Lower leg skin (tissue), 4 donors: ENCODE results near the gene PRKCE. TPM values are rescaled to one million over a fixed set of nuclear protein-coding genes. Genes with fewer than 3 reads are reported as not detected.
A peak's percentile ranks its signal among the peaks of the same experiment; 100 is the strongest.

Source experiments
- DNase-seq, 2 donors: peaks; one replicate each; pipeline ENCODE4 v3.0.0-alpha.2; 2019; ENCODE audit warnings: low spot score in 2 of 2
- H3K4me3 ChIP-seq: fragments of 200-600 bp; sonication (generic); 2 replicates; pipeline ENCODE4 v1.5.1; 2017; ENCODE audit warnings: mild to moderate bottlenecking, low read depth; ENCODE audit not compliant: poor library complexity, severe bottlenecking
- POLR2A ChIP-seq, 2 donors: fragments of 450-650 bp; IDR thresholded peaks; one replicate each; pipeline ENCODE4 v1.6.1; 2016 to 2017; ENCODE audit warnings: antibody characterized with exemption in 2 of 2, mild to moderate bottlenecking in 1 of 2, moderate library complexity in 1 of 2
- WGBS, 2 donors: methylation state at CpG; one replicate each; pipeline ENCODE4 v1.1.5; 2018; 5-methylcytosine and 5-hydroxymethylcytosine counted together
- intact Hi-C: fragments of 100-400 bp; cut with DNase I; formaldehyde crosslinking; loops from one replicate; pipeline ENCODE4 v1.15.0; 2023; ENCODE audit warnings: low total_unique reads
- total RNA-seq, 4 donors: library from RNA; depleted of rRNA; stranded (reverse); fragments of >200 nt; gene quantifications; one replicate each; pipeline ENCODE4 v1.1.0, GENCODE V29; 2016
- TF ChIP-seq, protein P1 (sequence below), 3 donors: fragments of 450-650 bp; IDR thresholded peaks; one replicate each; pipeline ENCODE4 v1.5.1; 2016; ENCODE audit warnings: antibody characterized with exemption in 3 of 3, mild to moderate bottlenecking in 3 of 3, moderate library complexity in 2 of 3

PRKCE gene
- total RNA-seq, 4 donors from 2014 or later, result 3.5 to 10.3 (median 6.1) TPM

DNA sequence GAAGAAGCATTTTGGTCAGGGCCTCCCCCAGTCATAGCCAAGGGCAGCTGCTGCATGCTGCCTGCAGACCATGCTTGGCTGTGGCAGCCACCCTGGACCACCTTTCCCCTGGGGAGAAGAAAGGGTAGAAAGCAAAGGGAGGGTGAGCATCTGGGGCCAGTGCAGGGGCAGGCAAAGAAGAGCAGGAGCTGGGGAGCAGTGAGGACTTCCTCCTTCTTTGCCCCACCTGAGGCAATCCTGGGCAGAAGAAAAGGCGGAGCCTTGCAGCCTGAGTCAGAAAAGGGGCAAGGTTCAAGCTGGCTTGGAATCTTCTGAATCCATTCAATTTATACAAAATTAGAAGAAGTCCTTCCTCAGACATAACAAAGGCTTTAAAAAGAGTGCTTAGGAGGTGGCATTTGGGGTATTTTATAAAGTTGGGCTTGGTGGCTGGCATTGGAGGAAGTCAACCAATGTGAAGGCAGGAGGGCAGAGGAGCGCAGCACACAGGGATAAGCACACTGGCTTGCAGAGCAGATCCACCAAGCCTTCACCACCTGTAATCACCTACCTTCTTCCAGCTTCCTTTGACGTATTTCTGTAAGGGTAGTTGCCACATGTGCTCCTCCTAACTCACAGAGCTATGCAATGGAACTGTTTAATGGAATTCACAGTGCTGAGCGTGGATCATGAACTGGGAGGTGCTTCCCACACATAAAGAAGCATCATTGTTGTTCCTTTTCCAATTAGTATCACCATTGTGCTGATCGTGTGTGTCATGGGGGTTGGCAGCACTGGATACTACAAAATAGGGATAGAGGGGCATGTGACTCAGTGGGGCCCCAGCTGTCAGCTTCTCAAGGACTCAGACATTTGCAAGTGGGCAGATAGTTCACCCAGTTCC lies 491.3 kb downstream of the PRKCE start:
- DNase-seq, result peak in 1 of 2 donors; percentile 43
- TF ChIP-seq, protein P1, sequence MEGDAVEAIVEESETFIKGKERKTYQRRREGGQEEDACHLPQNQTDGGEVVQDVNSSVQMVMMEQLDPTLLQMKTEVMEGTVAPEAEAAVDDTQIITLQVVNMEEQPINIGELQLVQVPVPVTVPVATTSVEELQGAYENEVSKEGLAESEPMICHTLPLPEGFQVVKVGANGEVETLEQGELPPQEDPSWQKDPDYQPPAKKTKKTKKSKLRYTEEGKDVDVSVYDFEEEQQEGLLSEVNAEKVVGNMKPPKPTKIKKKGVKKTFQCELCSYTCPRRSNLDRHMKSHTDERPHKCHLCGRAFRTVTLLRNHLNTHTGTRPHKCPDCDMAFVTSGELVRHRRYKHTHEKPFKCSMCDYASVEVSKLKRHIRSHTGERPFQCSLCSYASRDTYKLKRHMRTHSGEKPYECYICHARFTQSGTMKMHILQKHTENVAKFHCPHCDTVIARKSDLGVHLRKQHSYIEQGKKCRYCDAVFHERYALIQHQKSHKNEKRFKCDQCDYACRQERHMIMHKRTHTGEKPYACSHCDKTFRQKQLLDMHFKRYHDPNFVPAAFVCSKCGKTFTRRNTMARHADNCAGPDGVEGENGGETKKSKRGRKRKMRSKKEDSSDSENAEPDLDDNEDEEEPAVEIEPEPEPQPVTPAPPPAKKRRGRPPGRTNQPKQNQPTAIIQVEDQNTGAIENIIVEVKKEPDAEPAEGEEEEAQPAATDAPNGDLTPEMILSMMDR (IDR thresholded peaks at IDR 0.05), result no peak
- no peak for TF ChIP-seq POLR2A (IDR thresholded peaks at IDR 0.05)
- intact Hi-C loops, result no loop called here
- 81 to 88% methylated on average over 5 of the region's 5 CpGs for WGBS, 2 donors
- no peak overlapping the region for H3K4me3 ChIP-seq

- no peak for TF ChIP-seq POLR2A (IDR thresholded peaks at IDR 0.05)
- TF ChIP-seq, protein P1 (IDR thresholded peaks at IDR 0.05), result no peak
- DNase-seq, result peak in 1 of 2 donors; percentile 57
- intact Hi-C loops, result no loop called here
- 87 to 89% methylated on average over 9 of the region's 9 CpGs for WGBS, 2 donors
- no peak overlapping the region for H3K4me3 ChIP-seq
These were observed 492.1 kb downstream of the PRKCE start for GRCh38 chr2:46143429-46144132.

DNA sequence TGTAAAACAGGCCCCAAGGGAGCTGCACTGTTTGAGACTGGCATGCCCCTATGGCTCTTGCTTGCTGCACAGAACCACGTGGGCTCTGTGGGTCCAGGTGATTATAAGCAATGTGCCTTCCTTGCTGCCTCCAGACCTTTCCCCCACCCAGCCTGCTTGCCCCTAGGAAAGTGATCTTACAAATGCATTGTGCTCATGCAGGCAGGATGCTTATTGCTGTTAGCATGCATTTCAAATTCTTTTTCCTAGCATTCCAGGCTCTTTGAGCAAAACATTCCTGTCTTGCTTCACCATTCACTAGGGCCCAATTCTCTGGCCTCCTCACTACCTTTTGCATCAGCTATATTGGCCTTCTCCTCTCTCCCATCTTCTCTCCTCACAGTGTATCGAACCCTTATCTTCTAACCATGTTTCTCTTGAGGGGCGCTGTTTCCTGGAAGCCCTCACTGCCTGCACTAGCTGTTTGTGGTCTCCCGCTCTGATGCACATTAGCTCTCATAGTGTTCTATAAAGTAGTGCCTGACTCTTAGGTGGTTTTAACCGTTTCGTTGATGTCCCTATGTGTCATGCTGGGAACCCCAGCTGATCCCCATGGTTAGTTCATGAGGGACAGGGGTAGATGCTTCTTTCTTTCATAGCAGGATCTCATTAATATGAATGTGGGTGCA lies 492.8 kb downstream of the PRKCE start:
- TF ChIP-seq POLR2A (IDR thresholded peaks at IDR 0.05), result no peak
- TF ChIP-seq, protein P1 (IDR thresholded peaks at IDR 0.05), result no peak
- H3K4me3 ChIP-seq, result no peak overlapping the region
- WGBS, 2 donors, result 95 to 96% methylated on average over 6 of the region's 6 CpGs
- DNase-seq, result peak in 1 of 2 donors; percentile 14
- intact Hi-C loops, result no loop called here

DNA sequence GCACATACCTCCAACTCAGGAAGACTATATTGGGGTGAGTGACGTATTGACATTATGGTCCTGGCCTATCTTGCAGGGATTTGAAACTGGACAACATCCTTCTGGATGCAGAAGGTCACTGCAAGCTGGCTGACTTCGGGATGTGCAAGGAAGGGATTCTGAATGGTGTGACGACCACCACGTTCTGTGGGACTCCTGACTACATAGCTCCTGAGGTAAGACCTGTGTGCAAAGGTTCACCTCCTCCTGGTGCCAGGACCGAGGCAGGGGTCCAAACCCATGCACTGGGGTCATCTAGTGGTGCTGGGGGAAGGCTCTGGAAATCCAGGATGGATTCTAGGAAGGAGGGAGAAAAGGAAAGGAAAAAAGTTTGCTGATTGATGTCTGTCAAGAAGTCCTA lies 493.5 kb downstream of the PRKCE start:
- intact Hi-C loops, result no loop called here

DNA sequence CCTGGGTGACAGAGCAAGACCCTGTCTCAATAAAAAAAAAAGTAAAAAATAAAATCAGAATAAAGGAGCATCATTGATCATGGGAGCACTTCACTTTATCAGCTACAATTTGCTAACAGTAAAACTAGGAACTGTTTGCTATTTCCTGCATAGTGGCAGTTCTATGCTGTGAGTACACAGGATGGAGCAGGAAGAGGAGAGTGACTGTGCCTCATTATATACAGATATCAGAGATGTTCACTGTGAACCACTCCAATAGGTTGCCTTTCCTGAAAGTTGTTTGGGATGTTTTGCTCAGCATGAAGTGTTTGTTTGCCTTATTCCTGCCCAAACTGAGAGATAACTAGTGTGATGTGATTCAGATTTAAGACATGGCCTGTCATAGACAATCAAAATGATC lies 494.4 kb downstream of the PRKCE start:
- H3K4me3 ChIP-seq, result no peak overlapping the region
- TF ChIP-seq, protein P1 (IDR thresholded peaks at IDR 0.05), result no peak
- TF ChIP-seq POLR2A (IDR thresholded peaks at IDR 0.05), result no peak
- intact Hi-C loops, result no loop called here
- DNase-seq, result peak in 1 of 2 donors; percentile 4

More for the DNA sequence above, 493.5 kb downstream of the PRKCE start:
- H3K4me3 ChIP-seq, result no peak overlapping the region
- peak in 1 of 2 donors; percentile 59 for DNase-seq
- no peak for TF ChIP-seq POLR2A (IDR thresholded peaks at IDR 0.05)
- TF ChIP-seq, protein P1 (IDR thresholded peaks at IDR 0.05), result no peak
- WGBS, 2 donors, result 93 to 98% methylated on average over 5 of the region's 5 CpGs
